IMR-90 (cell line): ENCODE measurements around the gene TCFL5. TPM values are rescaled to one million over a fixed set of nuclear protein-coding genes. Genes with fewer than 3 reads are reported as not detected.

ENCODE experiments used
- ATAC-seq: fragments of 200-7000 bp; cut with Tn5 transposase; 2 replicates; pipeline ENCODE4 v1.9.1; 2020; ENCODE audit warnings: low read depth, mild to moderate bottlenecking, moderate library complexity
- BruUV-seq: library from RNA; stranded (reverse); fragments of 400-500 nt; replicated peaks from 2 replicates; lab custom pipeline; 2021; lab: Mats Ljungman, UMichigan
- CTCF ChIA-PET: fragments of 300-600 bp; formaldehyde crosslinking; extraction: SDS; loops from one replicate; lab custom pipeline; 2021; ENCODE audit warnings: antibody characterized with exemption; lab: Yijun Ruan, JAX
- POLR2A ChIA-PET: fragments of 300-600 bp; sonication (Branson Sonifier 250); formaldehyde crosslinking; loops from one replicate; lab custom pipeline; 2022; ENCODE audit warnings: antibody characterized with exemption; ENCODE audit not compliant: unreplicated experiment; lab: Charles Lee
- DNase-seq: peaks from one replicate; pipeline ENCODE4 v3.0.0; 2013
- H2AFZ ChIP-seq: replicated peaks from 2 replicates; pipeline ENCODE3; 2013; ENCODE audit warnings: low read length, mild to moderate bottlenecking; ENCODE audit not compliant: poor library complexity
- H2AK5ac ChIP-seq: 2 replicates; pipeline ENCODE4 v1.6.1; 2013; ENCODE audit warnings: low read depth, low read length, inconsistent platforms
- H2AK9ac ChIP-seq: replicated peaks from 2 replicates; pipeline ENCODE3; 2013; ENCODE audit warnings: mild to moderate bottlenecking, low read depth, low read length, moderate library complexity; ENCODE audit not compliant: poor library complexity
- H2BK120ac ChIP-seq: 2 replicates; pipeline ENCODE4 v1.6.1; 2013; ENCODE audit warnings: low read depth, low read length, inconsistent platforms
- H2BK15ac ChIP-seq: 3 replicates; pipeline ENCODE4 v1.6.1; 2013; ENCODE audit warnings: low read depth, low read length, inconsistent platforms
- H2BK20ac ChIP-seq: 2 replicates; pipeline ENCODE4 v1.6.1; 2013; ENCODE audit warnings: low read depth, mild to moderate bottlenecking, inconsistent platforms, low read length, moderate library complexity
- H2BK5ac ChIP-seq: 2 replicates; pipeline ENCODE4 v1.6.1; 2013; ENCODE audit warnings: mild to moderate bottlenecking, low read depth, low read length, inconsistent platforms; ENCODE audit not compliant: poor library complexity, severe bottlenecking
- H3K14ac ChIP-seq: replicated peaks from 2 replicates; pipeline ENCODE4 v1.6.1; 2013; ENCODE audit warnings: low read depth, low read length, inconsistent platforms
- H3K18ac ChIP-seq: 2 replicates; pipeline ENCODE4 v1.6.1; 2013; ENCODE audit warnings: low read depth, low read length, control low read depth
- H3K23ac ChIP-seq: 2 replicates; pipeline ENCODE4 v1.6.1; 2013; ENCODE audit warnings: low read depth, low read length, inconsistent platforms
- H3K27ac ChIP-seq: 2 replicates; pipeline ENCODE4 v1.5.1; 2013; ENCODE audit warnings: mild to moderate bottlenecking, control low read depth, low read length; ENCODE audit not compliant: insufficient read depth
- H3K27me3 ChIP-seq: 2 replicates; pipeline ENCODE4 v1.6.1; 2013; ENCODE audit warnings: low read length; ENCODE audit not compliant: control insufficient read depth, insufficient read depth
- H3K36me3 ChIP-seq: 2 replicates; pipeline ENCODE4 v1.6.1; 2013; ENCODE audit warnings: low read length, mixed read lengths; ENCODE audit not compliant: control insufficient read depth, insufficient read depth
- H3K4ac ChIP-seq: 2 replicates; pipeline ENCODE4 v1.6.1; 2013; ENCODE audit warnings: low read depth, low read length, inconsistent platforms
- H3K4me1 ChIP-seq: 2 replicates; pipeline ENCODE4 v1.6.1; 2013; ENCODE audit warnings: low read length, mixed read lengths; ENCODE audit not compliant: control insufficient read depth, insufficient read depth
- H3K4me2 ChIP-seq: 2 replicates; pipeline ENCODE4 v1.6.1; 2013; ENCODE audit warnings: low read depth, mild to moderate bottlenecking, control low read depth, low read length, moderate library complexity
- H3K4me3 ChIP-seq: 2 replicates; pipeline ENCODE4 v1.5.1; 2013; ENCODE audit warnings: low read depth, mild to moderate bottlenecking, control low read depth, low read length, moderate library complexity; ENCODE audit not compliant: insufficient read depth
- H3K56ac ChIP-seq: 2 replicates; pipeline ENCODE4 v1.6.1; 2013; ENCODE audit warnings: low read length, inconsistent platforms; ENCODE audit not compliant: insufficient read depth; ENCODE audit errors: extremely low read depth
- H3K79me1 ChIP-seq, 2 experiments: 2 replicates each; pipeline ENCODE4 v1.6.1; 2013; ENCODE audit warnings: low read length in 2 of 2, inconsistent platforms in 1 of 2, low read depth in 1 of 2
- H3K9ac ChIP-seq: 2 replicates; pipeline ENCODE4 v1.6.1; 2013; ENCODE audit warnings: low read depth, low read length, control low read depth
- H3K9me1 ChIP-seq: 2 replicates; pipeline ENCODE4 v1.6.1; 2013; ENCODE audit warnings: low read length, inconsistent platforms; ENCODE audit not compliant: insufficient read depth
- H3K9me3 ChIP-seq: 2 replicates; pipeline ENCODE4 v1.6.1; 2013; ENCODE audit warnings: low read length; ENCODE audit not compliant: control insufficient read depth, insufficient read depth
- H4K20me1 ChIP-seq: 2 replicates; pipeline ENCODE4 v1.6.1; 2013; ENCODE audit warnings: low read length, inconsistent platforms; ENCODE audit not compliant: insufficient read depth
- H4K5ac ChIP-seq: 2 replicates; pipeline ENCODE4 v1.6.1; 2013; ENCODE audit warnings: mild to moderate bottlenecking, low read depth, low read length, control low read depth
- H4K8ac ChIP-seq, 2 experiments: 2 replicates each; pipeline ENCODE4 v1.6.1; 2013; ENCODE audit warnings: low read depth in 2 of 2, low read length in 2 of 2, control low read depth in 1 of 2, inconsistent platforms in 1 of 2
- H4K91ac ChIP-seq: 2 replicates; pipeline ENCODE4 v1.6.1; 2013; ENCODE audit warnings: low read depth, low read length, inconsistent platforms; ENCODE audit not compliant: insufficient read depth
- BHLHE40 ChIP-seq: fragments of 150-350 bp; IDR thresholded peaks from 2 replicates; pipeline ENCODE4 v1.6.1; 2016; ENCODE audit warnings: mild to moderate bottlenecking, low read depth, low read length
- CEBPB ChIP-seq: IDR thresholded peaks from 2 replicates; pipeline ENCODE4 v1.6.1; 2012; ENCODE audit warnings: low read depth, low read length, improper control_type of control experiment
- CHD1 ChIP-seq: IDR thresholded peaks from 2 replicates; pipeline ENCODE4 v1.6.1; 2012; ENCODE audit warnings: low read depth, low read length, improper control_type of control experiment
- CTCF ChIP-seq: conservative IDR thresholded peaks from 2 replicates; pipeline ENCODE4 v1.5.1; 2012; ENCODE audit warnings: mild to moderate bottlenecking, low read depth, low read length, improper control_type of control experiment
- FOS ChIP-seq: fragments of 150-350 bp; IDR thresholded peaks from 2 replicates; pipeline ENCODE4 v1.6.1; 2016; ENCODE audit warnings: low read depth, low read length
- MAFK ChIP-seq: IDR thresholded peaks from 2 replicates; pipeline ENCODE4 v1.6.1; 2012; ENCODE audit warnings: low read depth, low read length, improper control_type of control experiment
- MAZ ChIP-seq: IDR thresholded peaks from 2 replicates; pipeline ENCODE4 v1.6.1; 2012; ENCODE audit warnings: low read depth, mild to moderate bottlenecking, low read length, improper control_type of control experiment, moderate library complexity, borderline replicate concordance
- MXI1 ChIP-seq: IDR thresholded peaks from 2 replicates; pipeline ENCODE4 v1.6.1; 2012; ENCODE audit warnings: low read depth, mild to moderate bottlenecking, low read length, moderate library complexity, borderline replicate concordance
- NFE2L2 ChIP-seq: fragments of 150-350 bp; IDR thresholded peaks from 2 replicates; pipeline ENCODE4 v1.6.1; 2016; ENCODE audit warnings: low read depth, mild to moderate bottlenecking, low read length
- POLR2A ChIP-seq: IDR thresholded peaks from 2 replicates; pipeline ENCODE4 v1.6.1; 2012; ENCODE audit warnings: mild to moderate bottlenecking, low read depth, low read length
- RAD21 ChIP-seq: IDR thresholded peaks from 2 replicates; pipeline ENCODE4 v1.6.1; 2012; ENCODE audit warnings: low read length, improper control_type of control experiment
- RCOR1 ChIP-seq: IDR thresholded peaks from 2 replicates; pipeline ENCODE4 v1.6.1; 2012; ENCODE audit warnings: mild to moderate bottlenecking, low read length, improper control_type of control experiment; ENCODE audit not compliant: insufficient replicate concordance
- RFX5 ChIP-seq: IDR thresholded peaks from 2 replicates; pipeline ENCODE4 v1.8.0; 2012; ENCODE audit warnings: low read depth, mild to moderate bottlenecking, low read length, moderate library complexity
- SMC3 ChIP-seq: fragments of 150-350 bp; IDR thresholded peaks from 2 replicates; pipeline ENCODE4 v1.6.1; 2016; ENCODE audit warnings: low read depth, mild to moderate bottlenecking, antibody characterized with exemption, low read length, moderate library complexity
- USF2 ChIP-seq: fragments of 150-350 bp; IDR thresholded peaks from 2 replicates; pipeline ENCODE4 v1.6.1; 2017; ENCODE audit warnings: mild to moderate bottlenecking, antibody characterized with exemption, low read length, low read depth
- WGBS, 2 experiments: methylation state at CpG; one replicate each; pipeline versions ENCODE4 v1.1.5 to v1.1.7; 2013; ENCODE audit warnings: missing lambda C conversion rate in 2 of 2; ENCODE audit not compliant: insufficient read length in 1 of 2; ENCODE audit errors: extremely low coverage in 2 of 2; 5-methylcytosine and 5-hydroxymethylcytosine counted together
- dilution Hi-C: fragments of 300-500 bp; cut with HindIII; formaldehyde crosslinking; loops from one replicate; pipeline ENCODE4 v1.14.3; 2018; ENCODE audit warnings: low sequenced_read_pairs; ENCODE audit not compliant: unreplicated experiment
- in situ Hi-C: fragments of 300-500 bp; cut with MboI; formaldehyde crosslinking; loops from 3 replicates; pipeline ENCODE4 v1.14.3; 2019; ENCODE audit warnings: low sequenced_read_pairs, inconsistent platforms, mixed read lengths
- intact Hi-C: fragments of 100-400 bp; cut with micrococcal nuclease; formaldehyde crosslinking; loops from 2 replicates; pipeline ENCODE4 v1.10.0; 2022
- polyA plus RNA-seq, 3 experiments: library from polyadenylated mRNA; depleted of rRNA; stranded (reverse); fragments of >200 nt; gene quantifications; 2 replicates each; pipeline ENCODE4 v1.2.3, GENCODE V29; 2012; ENCODE audit warnings: low replicate concordance in 1 of 3
- total RNA-seq: library from RNA; depleted of rRNA; stranded (reverse); fragments of >200 nt; gene quantifications from 2 replicates; pipeline ENCODE4 v1.2.3, GENCODE V29; 2012
- TF ChIP-seq, protein P1 (sequence below): fragments of 150-350 bp; IDR thresholded peaks from 2 replicates; pipeline ENCODE4 v1.6.1; 2016; ENCODE audit warnings: low read depth, mild to moderate bottlenecking, low read length, moderate library complexity, borderline replicate concordance

The TCFL5 gene
- total and polyA plus RNA-seq, 2 of the 4 experiments (the other 2 are of a cell fraction): 6.0 to 8.2 TPM

GRCh38 chr20:62813588-62813987 is 48.0 kb downstream of the TCFL5 start:
- H2AK9ac ChIP-seq: no peak overlapping the region
- no peak overlapping the region for H4K5ac ChIP-seq
- H3K56ac ChIP-seq: no peak overlapping the region
- no peak overlapping the region for H2BK20ac ChIP-seq
- ChIA-PET POLR2A (no interaction called here), CTCF (no interaction called here)
- no peak overlapping the region for H2BK5ac ChIP-seq
- peaks cover 23% of the 10 kb centered on the region for H3K27me3 ChIP-seq
- peaks cover 9% of the 10 kb centered on the region; the same call in 1 of the 2 replicates for H3K4me1 ChIP-seq
- H3K9me3 ChIP-seq: no peaks in the 10 kb centered on the region
- intact Hi-C loops: no loop called here
- H3K9me1 ChIP-seq: no peaks in the 10 kb centered on the region
- no peak overlapping the region for H3K27ac ChIP-seq
- no peak overlapping the region for H3K14ac ChIP-seq
- H4K8ac ChIP-seq: no peak overlapping the region
- H4K91ac ChIP-seq: no peak overlapping the region
- peaks cover 12 to 13% of the 10 kb centered on the region in 2 experiments; a peak in 3 of 4 replicates for H3K79me1 ChIP-seq
- no peak overlapping the region for H3K9ac ChIP-seq
- WGBS, 2 experiments: 96% methylated on average over 8 of the region's 13 CpGs; no CpG with 5 or more reads in 1 of the 2 experiments
- DNase-seq (no peak), ATAC-seq (no peak)
- dilution Hi-C loops: no loop called here
- in situ Hi-C loops: no loop called here
- no peak overlapping the region for H3K4me3 ChIP-seq
- no peak overlapping the region for H2AK5ac ChIP-seq
- no TSS peak for BruUV-seq
- no peak overlapping the region for H3K18ac ChIP-seq
- H4K20me1 ChIP-seq: peaks cover 27% of the 10 kb centered on the region
- H2AFZ ChIP-seq: no peak overlapping the region
- no peak overlapping the region for H2BK15ac ChIP-seq
- no peak for TF ChIP-seq CTCF
- no peak for TF ChIP-seq BHLHE40
- TF ChIP-seq RAD21: no peak
- TF ChIP-seq RCOR1: no peak
- no peak for TF ChIP-seq CEBPB
- no peak for TF ChIP-seq NFE2L2
- TF ChIP-seq POLR2A: no peak
- TF ChIP-seq USF2: no peak
- TF ChIP-seq MXI1: no peak
- TF ChIP-seq RFX5: no peak
- no peak for TF ChIP-seq FOS
- no peak for TF ChIP-seq SMC3
- TF ChIP-seq, protein P1, sequence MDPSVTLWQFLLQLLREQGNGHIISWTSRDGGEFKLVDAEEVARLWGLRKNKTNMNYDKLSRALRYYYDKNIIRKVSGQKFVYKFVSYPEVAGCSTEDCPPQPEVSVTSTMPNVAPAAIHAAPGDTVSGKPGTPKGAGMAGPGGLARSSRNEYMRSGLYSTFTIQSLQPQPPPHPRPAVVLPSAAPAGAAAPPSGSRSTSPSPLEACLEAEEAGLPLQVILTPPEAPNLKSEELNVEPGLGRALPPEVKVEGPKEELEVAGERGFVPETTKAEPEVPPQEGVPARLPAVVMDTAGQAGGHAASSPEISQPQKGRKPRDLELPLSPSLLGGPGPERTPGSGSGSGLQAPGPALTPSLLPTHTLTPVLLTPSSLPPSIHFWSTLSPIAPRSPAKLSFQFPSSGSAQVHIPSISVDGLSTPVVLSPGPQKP: no peak
- no peak for TF ChIP-seq MAZ
- no peak for TF ChIP-seq CHD1
- no peak for TF ChIP-seq MAFK
- peaks cover 38% of the 10 kb centered on the region; the same call in 1 of the 2 replicates for H3K36me3 ChIP-seq
- no peak overlapping the region for H3K4ac ChIP-seq
- H3K4me2 ChIP-seq: no peak overlapping the region
- H2BK120ac ChIP-seq: no peak overlapping the region
- H3K23ac ChIP-seq: no peak overlapping the region
